HuH-7 (cell line): Measurements from ENCODE around the gene PLD2.

Source experiments
- DNase-seq: peaks from one replicate; pipeline ENCODE4 v3.0.0; 2011; ENCODE audit warnings: low spot score

PLD2 gene, protein sequence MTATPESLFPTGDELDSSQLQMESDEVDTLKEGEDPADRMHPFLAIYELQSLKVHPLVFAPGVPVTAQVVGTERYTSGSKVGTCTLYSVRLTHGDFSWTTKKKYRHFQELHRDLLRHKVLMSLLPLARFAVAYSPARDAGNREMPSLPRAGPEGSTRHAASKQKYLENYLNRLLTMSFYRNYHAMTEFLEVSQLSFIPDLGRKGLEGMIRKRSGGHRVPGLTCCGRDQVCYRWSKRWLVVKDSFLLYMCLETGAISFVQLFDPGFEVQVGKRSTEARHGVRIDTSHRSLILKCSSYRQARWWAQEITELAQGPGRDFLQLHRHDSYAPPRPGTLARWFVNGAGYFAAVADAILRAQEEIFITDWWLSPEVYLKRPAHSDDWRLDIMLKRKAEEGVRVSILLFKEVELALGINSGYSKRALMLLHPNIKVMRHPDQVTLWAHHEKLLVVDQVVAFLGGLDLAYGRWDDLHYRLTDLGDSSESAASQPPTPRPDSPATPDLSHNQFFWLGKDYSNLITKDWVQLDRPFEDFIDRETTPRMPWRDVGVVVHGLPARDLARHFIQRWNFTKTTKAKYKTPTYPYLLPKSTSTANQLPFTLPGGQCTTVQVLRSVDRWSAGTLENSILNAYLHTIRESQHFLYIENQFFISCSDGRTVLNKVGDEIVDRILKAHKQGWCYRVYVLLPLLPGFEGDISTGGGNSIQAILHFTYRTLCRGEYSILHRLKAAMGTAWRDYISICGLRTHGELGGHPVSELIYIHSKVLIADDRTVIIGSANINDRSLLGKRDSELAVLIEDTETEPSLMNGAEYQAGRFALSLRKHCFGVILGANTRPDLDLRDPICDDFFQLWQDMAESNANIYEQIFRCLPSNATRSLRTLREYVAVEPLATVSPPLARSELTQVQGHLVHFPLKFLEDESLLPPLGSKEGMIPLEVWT

DNA sequence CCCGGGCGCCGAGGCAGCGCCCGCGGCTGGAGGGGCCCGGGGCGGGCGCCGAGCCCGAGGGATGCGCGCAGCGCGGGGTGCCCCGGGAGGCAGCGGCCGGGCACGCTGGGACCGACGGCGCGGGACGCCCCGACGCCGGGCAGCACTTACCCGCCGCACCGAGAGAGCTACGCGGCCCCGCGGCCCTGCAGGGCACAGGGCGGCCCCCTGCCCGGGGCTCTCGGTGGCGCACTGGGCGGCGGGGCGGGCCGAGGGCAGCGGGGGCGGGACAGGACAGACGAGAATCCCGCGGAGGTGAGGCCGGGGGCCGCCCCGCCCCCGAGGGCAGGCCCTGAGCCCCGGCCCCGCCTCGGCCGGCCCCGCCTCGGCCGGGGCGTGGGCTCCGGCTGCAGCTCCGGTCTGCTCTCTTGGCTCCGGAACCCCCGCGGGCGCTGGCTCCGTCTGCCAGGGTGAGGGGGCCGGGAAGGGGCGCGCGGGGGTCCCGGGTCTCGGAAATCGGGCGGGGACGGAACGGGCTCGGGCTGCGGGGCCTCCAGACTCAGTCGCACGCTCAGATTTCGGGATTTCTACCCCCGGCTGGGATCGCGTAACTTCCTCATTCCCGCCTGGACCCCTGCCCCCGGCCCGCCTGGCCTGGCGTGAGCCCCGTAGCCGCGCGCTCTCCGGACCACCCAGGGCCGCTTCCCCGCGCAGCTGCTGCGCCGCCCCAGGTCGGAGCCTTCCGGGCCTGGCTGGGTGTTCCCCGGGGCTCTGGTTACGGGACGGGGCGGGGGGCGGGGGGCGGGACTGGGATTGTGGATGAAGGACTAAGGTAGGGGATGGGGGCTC lies at the start of gene PLD2:
Gene PLD2 (plus strand): TSS at position 376 of the 828 bp plus-strand sequence. CDS start 621 bp downstream, outside the sequence.
- peak; percentile 88 for DNase-seq

DNA sequence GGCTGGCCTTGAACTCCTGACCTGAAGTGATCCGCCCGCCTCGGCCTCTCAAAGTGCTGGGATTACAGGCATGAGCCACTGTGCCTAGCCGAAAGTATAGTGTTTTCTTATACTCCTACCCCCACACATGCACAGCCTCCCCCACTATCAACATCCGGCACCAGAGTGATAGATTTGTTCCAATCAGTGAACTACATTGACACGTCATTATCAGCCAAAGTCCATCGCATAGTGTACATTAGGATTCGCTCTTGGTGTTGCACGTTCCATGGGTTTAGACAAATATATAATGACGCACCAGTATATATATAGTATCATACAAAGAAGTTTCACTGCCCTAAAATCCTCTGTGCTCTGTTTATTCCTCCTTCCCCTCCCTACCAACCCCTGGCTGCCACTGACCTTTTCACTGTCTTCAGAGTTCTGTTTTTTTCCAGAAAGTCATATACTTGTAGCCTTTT lies 47.1 kb upstream of the PLD2 start:
- DNase-seq: peak; percentile 46

DNA sequence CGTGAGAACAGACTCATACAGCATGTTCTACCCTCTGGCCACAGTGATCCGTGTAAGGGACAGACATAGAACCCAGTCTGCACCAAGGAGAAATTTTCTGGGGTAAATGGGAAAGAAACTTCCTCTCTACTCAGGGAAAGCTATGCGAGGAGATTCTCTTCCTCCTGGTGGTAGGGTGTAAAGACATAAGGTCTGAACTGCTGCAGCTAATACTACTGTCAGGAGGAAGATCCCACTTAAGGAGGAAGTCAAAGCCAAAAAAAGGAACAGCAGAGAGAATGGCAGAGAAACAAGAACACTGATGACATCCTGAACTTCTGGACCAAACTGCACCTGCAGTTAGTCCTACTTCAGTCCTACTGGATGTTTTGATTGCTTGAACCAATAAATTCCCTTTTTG lies 42.4 kb upstream of the PLD2 start:
- no peak for DNase-seq

DNA sequence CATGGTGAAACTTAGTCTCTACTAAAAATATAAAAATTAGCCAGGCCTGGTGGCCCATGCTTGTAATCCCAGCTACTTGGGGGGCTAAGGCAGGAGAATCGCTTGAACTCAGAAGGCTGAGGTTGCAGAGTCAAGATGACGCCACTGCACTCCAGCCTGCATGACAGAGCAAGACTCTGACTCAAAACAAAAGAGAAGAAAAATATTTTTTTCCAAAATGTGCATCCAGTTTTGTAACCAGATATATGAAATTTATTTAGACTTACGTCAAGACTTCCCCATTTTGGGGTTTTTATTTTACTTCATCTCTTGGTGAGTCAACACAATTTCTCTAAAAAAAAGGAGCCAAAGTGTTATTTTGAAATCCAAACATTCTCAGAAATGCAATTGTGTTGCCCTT lies 40.8 kb upstream of the PLD2 start:
- no peak for DNase-seq

DNA sequence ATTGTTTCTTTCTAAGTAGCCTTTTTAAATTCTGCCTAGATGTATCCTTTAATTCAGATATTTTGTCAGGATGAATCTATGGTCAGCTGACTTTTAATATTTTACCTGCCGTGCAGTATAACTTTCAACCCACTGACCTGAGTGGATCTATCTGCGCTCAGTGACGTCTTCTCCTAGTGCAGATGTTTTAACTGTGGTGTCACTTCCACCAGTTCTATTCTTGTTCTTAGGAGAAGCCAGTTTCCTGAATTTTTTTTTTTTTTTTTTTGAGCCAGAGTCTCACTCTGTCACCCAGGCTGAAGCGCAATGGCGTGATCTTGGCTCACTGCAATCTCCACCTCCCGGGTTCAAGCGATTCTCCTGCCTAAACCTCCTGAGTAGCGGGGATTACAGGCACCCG lies 40.2 kb upstream of the PLD2 start:
- no peak for DNase-seq

DNA sequence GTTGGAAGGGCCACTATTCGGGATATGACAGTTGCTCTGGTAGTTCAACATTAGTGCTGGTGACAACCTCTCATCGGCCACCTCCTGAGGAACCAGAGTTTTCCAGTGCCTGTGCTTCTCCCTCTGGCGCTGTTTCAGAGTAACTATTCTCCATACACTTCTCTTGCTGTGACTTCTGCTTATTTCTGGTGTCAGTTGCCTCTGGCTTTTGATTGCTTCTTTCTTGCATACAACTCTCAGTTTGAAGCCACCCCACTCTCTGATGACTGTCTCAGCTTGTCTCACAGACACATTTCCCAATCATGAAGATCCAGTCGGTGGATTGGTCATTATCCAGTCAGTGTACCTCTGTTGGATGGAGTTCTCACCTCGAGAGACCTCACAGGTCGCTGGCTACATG lies 38.7 kb upstream of the PLD2 start:
- DNase-seq: no peak

DNA sequence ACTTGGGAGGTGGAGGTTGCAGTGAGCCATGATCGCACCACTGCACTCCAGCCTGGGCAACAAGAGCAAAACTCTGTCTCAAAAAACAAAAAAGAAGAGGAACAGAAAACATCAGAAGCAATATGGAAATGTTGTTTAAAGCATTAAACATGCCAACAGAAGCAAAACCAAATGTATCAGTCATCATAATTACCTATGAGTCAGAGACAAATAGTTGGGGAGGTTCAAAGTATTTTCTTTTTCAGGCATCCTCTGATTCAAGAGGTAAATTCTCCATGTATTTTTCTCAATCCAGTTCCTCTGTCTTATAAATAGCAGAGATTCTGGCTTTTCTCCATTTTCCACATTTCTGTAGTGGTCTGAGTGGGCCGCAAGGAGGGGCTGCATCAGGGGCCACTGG lies 37.3 kb upstream of the PLD2 start:
- DNase-seq: no peak

DNA sequence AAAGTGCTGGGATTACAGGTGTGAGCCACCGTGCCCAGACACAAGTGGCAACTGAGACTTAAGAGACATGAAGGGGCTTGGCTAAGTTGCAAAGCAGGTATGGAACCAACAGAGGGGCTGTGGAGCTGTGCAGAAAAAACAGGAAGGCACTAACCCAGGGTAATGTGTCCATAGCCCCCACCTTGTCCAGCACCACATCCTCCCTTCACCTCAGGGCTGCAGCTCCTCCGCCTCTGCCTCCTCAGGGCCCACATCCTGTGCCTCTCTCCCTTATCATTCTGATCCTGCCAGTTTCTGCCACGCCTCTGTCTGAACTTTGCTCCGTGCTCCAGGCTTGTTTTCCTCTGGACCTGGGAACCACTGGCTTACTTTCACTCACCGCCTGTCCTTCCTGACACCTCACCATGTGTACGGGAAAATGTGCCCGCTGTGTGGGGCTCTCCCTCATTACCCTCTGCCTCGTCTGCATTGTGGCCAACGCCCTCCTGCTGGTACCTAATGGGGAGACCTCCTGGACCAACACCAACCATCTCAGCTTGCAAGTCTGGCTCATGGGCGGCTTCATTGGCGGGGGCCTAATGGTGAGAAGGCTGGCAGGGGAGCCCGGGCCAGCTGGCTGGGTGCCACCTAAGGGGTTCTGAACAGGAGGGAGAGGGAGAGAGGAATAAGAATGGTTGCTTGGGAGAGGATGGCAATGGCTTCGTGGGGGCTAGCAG lies 35.3 kb upstream of the PLD2 start, which contains the start of gene TM4SF5:
Gene TM4SF5 (plus strand): TSS at position 368 of the 716 bp plus-strand sequence. CDS start 37 bp downstream, at position 405.
- peak; percentile 42 for DNase-seq

DNA sequence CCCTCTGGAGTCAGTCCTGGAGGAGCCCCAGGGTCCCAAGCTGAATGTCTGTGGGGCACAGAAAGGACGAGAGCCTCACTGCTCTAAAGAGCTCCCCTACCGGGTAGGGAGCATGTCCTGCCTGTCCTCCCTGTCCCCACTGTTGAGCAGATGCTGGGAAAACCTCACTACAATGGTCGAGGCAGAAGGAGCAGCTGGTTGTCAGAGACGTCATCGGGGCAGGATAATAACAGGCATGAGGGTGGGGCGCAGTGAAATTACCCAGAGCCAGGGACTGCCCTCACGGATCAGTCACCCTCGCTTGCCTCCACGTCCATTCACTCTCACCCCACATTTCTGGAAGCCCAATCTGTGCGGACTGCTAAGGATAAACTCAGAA lies 34.7 kb upstream of the PLD2 start:
- DNase-seq: no peak

DNA sequence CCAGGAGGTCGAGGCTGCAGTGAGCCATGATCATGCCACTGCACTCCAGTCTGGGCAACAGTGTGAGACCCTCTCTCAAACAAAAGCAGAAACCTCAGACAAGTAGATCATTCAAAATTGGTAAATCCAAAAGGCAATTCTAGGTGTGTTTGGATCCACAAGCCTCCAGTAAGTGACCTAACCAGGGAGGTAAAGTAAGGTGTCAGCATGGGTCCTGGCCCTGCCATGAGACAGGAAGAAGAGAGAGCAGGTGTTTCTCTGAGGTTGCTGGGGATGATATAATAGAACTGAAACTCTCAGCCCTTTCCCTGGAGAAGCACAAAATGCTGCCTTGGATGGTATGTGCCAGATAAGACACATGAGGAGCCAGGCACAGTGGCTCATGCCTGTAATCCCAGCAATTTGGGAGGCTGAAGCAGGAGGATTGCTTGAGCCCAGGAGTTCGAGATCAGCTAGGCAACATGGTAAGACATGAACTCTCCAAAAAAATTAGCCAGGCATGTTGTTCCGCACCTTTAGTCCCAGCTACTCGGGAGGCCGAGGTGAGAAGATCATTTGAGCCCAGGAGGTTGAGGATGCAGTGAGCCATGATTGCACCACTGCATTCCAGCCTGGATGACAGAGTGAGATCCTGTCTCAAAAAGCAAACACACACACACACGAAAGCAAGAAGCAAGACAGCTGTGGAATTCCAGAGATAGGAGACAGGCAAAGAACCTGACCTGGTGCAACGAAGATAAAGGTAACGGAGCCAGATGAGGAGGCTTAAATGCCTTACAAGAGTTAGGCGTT lies 28.8 kb upstream of the PLD2 start:
- peak; percentile 60 for DNase-seq

DNA sequence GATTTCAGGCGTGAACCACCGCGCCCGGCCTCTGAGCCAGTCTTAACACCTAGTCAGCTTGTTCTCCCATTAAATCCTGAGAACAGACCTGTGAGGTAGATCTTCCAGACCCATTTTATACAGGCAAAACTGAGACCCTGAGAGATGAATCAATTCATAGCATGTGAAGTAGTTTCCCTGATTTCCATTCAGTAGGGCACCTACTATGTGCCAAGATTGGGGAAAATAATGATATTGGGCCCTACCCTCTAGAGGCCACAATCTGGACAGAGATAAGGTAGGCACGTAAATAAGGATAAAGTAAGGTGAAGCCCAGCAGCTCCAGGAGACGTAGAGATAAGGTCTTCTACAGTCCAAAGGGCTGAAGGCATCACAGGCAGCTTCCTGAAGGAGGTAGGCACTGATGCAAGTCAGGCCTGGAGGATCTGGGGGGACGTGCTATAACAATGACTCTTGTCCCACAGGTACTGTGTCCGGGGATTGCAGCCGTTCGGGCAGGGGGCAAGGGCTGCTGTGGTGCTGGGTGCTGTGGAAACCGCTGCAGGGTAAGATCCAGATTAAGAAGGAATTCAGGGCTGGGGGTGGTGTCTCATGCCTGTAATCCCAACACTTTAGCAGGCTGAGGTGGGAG lies 26.5 kb upstream of the PLD2 start:
- DNase-seq: no peak

DNA sequence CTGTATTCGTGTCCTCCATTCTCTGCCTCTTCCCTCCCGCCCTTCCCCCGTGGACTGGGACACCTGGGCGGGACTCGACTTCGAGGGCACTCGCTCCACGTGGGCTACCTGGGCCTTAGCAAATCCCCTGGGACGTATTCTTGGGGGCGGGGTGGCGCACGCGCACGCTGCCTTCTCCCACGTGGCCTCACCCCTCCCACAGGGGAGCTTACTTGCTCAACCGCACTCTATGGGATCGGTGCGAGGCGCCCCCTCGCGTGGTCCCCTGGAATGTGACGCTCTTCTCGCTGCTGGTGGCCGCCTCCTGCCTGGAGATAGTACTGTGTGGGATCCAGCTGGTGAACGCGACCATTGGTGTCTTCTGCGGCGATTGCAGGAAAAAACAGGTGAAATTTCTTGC lies 24.3 kb upstream of the PLD2 start:
- no peak for DNase-seq

DNA sequence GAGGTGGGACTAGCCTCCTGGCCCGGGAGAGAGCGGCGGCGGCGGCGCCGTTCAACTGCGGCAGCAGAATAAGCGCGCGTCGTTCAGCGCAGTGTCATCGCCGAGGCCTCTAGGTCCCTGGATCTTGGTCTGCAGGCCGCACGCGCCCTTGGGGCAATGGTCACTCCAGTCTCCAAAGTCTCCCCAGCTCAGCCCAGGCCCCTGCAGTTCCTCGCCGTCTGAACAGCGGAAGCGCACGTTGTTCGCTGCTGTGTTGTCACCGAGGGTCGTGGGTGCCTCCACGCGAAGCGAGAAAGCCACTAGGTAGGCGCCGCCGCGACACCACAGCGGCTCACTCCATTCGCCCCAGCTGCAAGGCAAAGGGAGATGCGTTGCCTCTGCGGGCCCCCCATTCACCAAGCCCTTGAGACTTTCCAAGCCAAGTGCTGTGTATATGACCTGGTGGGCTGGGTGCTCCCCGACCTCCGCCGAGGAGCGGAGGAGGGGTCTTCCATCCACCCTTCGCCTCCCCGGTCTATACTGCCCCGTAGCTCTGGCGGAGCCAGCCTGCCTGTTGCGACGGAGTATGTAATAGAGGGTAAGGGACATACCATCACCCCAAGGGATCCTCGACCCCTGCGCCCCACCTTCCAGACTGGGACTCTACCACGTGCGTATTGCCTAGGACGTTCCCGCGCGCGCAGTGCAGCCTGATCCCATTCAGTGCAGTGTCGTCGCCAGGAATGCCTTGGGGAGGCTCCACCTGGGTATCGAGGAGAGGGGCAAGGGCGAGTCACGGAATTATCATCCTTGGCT lies 21.4 kb upstream of the PLD2 start:
- DNase-seq: no peak

DNA sequence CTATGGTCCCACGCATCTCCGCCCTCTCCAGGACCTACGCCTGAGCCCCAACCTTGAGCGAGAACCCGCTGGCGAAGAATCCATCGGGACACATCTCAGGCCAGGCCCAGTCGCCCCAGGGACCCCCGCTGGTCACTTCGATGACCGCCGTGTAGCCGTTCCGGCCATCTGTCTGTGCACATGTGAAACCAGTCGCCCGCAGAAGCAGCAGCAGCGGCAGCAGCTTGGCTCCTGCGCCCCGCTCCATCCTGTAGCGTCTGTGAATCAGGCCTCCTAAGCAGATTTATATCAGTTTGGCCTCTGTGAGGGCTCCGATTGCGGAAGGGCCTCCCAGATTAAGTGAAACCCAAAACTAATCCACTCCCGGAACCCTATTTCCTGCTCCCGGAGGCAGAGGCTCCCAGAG lies 20.8 kb upstream of the PLD2 start, which contains the start of gene VMO1:
Gene VMO1 (minus strand): TSS at position 259 of the 406 bp plus-strand sequence. CDS start 12 bp downstream, at position 247.
- no peak for DNase-seq

DNA sequence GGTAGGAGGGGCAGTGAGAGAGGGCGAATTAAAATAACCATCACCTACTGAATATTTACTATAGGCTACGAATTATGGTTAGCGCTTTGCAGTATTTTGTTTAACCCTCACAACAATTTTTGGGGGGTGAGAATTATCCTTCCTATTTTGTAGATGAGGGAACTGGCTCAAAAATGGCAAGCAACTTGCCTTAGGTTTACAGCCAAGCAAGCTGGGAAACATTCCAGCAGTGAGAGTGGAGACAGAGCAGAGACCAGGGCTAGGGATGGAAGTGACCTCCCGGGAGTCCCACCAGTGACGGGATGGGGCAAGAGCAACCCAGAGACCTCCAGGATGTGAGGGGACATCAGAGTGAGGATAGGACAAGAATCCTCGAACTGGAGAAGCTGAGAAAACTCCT lies 20.4 kb upstream of the PLD2 start:
- no peak for DNase-seq

DNA sequence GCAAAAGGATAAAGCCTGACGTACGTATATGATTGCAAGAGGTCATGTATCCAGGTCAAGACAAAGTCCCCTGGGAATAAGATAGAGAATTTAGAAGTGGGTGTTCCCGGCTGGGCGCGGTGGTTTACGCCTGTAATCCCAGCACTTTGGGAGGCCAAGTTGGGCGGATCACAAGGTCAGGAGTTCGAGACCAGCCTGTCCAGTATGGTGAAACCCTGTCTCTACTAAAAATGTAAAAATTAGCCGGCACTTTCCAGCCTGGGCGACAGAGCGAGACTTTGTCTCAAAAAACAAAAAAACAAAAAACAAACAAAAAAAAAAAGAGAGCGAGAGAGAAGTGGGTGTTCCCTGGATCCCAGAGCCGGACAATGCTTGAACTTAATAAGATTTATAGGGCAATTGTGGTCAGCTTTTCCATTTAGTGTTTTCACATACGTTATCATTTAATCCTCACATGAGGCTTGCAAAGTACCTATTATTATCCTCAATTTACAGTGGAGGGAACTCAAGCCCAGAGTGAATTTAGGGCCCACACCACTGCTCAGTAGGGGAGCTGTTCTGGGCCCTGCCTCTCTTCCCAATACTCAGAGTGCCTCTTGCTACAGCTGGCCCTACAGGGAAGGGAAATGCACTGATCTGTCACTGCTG lies 18.7 kb upstream of the PLD2 start:
- DNase-seq: no peak

DNA sequence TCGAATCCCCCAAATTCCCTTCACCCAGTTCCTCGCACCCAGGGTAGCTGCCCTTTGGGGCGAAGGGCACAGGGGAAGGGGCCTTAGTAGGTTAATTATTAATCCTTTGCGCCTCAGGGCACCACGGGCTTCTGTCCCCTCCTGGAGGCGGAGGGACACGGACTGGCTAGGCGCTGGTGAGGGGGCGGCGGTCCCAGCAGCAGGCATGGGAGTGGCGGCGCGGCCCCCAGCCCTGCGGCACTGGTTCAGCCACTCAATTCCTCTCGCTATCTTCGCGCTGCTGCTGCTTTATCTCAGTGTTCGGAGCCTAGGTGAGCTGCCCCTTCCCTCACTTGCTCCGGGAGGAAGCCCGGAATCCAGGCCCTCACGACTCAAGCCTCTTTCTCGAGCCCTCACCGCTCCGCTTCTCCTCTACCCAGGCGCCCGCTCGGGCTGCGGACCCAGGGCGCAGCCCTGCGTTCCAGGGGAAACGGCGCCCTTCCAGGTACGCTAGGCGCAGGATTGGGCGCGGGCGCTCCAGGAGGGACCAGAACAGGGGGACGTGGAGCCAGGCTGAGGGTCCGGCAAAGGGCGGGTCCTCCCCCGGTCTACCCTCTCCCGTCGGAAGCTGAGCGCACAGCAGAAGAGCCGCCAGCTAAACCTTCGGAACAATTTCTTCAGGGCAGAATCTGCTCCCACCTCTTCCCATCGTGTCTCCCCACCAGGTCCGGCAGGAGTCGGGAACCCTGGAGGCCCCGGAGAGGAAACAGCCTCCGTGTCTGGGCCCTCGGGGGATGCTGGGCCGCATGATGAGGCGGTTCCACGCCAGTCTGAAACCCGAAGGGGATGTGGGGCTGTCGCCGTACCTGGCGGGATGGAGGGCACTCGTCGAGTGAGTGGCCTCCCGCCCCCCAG lies 17.9 kb upstream of the PLD2 start, which contains the start of gene GLTPD2:
Gene GLTPD2 (plus strand): TSS at position 158 of the 894 bp plus-strand sequence. CDS start 48 bp downstream, at position 206.
- peak; percentile 75 for DNase-seq

DNA sequence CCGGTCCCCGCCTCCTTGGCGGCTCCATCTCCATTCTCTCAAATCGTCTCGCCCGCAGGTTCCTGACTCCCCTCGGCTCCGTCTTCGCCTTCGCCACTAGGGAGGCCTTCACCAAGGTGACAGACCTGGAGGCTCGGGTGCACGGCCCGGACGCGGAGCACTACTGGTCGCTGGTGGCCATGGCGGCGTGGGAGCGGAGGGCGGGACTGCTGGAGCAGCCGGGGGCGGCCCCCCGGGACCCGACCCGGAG lies 17.3 kb upstream of the PLD2 start:
- no peak for DNase-seq
